ENCODE results near the gene PKP2.

DNA sequence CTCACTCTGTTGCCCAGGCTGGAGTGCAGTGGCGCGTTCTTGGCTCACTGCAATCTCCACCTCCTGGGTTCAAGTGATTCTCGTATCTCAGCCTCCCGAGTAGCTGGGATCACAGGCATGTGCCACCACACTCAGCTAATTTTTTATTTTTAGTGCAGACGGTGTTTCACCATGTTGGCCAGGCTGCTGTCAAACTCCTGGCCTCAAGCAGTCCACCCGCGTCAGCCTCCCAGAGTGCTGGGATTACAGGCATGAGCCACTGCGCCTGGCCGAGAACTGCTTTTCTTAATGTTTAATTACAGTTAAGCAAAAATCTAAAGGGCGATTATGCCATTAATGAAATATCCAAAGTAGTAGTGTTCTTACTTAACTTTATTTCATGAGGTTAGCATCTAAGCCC is 154.4 kb downstream of the PKP2 start:
- TF ChIP-seq, protein P1, sequence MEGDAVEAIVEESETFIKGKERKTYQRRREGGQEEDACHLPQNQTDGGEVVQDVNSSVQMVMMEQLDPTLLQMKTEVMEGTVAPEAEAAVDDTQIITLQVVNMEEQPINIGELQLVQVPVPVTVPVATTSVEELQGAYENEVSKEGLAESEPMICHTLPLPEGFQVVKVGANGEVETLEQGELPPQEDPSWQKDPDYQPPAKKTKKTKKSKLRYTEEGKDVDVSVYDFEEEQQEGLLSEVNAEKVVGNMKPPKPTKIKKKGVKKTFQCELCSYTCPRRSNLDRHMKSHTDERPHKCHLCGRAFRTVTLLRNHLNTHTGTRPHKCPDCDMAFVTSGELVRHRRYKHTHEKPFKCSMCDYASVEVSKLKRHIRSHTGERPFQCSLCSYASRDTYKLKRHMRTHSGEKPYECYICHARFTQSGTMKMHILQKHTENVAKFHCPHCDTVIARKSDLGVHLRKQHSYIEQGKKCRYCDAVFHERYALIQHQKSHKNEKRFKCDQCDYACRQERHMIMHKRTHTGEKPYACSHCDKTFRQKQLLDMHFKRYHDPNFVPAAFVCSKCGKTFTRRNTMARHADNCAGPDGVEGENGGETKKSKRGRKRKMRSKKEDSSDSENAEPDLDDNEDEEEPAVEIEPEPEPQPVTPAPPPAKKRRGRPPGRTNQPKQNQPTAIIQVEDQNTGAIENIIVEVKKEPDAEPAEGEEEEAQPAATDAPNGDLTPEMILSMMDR (conservative IDR thresholded peaks at IDR 0.05 in 1 of 2, IDR thresholded peaks at IDR 0.05 in 1 of 2; ENCODE audit: low read depth in 1 of 2, low read length in 2 of 2), result no peak
- TF ChIP-seq EZH2 (IDR thresholded peaks at IDR 0.05; ENCODE audit: low read length, missing control alignments), result no peak

Measured in fibroblast of lung (primary cell).